Measurements from ENCODE around the gene TAS2R1.

TAS2R1 gene

GRCh38 chr5:9630251-9630650, at the start of gene TAS2R1:
TSS of gene TAS2R1 (minus strand) at chr5:9630351. CDS start at chr5:9630032, 319 bp downstream.
- DNase-seq = no peak

DNA sequence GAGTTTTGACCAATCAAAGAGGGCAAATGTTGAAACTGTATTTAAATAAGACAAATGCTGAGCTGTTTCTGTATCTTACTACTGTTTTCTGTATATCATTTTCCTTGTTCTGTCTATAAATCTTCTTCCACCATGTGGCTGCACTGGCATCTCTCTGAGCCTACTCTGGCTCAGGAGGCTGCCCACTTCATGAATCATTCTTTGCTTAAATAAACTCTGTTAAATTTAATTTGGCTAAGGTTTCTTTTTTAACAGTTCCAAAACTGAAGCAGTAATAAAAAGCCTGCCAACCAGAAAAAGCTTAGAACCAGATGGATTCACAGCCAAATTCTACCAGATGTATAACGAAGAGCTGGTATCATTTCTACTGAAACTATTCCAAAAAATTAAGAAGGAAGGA, 40.2 kb upstream of the TAS2R1 start:
- DNase-seq = no peak

DNA sequence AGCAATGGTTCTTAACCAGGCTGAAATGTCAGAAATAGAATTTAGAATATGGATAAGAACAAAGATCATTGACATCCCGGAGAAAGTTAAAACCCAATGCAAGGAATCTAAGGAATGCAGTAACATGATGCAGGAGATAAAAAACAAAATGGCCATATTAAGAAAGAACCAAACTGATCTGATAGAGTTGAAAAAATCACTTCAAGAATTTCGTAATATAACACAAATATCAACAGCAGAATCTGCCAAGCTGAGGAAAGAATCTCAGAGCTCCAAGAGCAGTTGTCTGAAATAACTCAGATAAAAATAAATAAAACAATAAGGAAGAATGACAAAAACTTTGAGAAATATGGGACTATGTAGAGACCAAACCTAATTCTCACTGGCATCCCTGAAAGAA, 37.8 kb upstream of the TAS2R1 start:
- DNase-seq = no peak

DNA sequence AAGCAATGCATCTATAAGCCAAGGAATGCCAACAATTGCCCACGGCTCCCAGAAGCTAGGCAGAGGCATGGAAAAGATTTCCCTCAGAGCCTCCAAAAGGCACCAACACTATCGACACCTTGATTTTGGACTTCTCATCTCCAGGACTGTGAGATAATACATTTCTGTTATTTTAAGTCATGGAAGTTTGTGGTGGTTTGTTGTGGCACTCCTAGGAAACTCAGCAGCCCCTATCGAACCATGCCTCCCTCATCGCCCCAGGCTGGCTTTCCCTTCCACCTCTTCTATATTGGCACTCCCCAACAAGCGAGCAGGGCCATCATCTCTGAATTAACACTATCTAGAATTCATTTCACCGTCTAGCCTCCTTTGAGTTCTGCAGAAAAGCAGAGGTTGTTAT, 33.7 kb upstream of the TAS2R1 start:
- DNase-seq = no peak

GRCh38 chr5:9661316-9662015, 31.3 kb upstream of the TAS2R1 start:
- no peak for DNase-seq

DNA sequence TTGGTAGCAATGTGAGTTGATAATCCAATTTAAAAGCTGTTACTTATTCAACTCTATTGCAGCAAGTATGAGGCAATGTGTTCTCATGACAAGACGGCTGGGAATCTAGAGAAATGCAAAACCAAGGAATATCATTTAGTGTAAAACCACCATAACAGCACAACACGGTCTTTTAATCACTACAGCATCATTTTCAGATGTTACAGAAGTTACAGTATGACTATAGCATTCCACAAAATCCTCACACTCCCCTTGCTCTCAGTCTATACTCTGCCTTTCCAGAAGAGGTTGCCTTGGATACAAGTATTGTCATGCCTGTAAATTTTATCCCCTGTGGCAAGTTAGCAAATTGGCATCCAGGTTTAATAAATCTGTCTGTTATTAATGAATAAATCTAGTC, 28.6 kb upstream of the TAS2R1 start:
- no peak for DNase-seq

DNA sequence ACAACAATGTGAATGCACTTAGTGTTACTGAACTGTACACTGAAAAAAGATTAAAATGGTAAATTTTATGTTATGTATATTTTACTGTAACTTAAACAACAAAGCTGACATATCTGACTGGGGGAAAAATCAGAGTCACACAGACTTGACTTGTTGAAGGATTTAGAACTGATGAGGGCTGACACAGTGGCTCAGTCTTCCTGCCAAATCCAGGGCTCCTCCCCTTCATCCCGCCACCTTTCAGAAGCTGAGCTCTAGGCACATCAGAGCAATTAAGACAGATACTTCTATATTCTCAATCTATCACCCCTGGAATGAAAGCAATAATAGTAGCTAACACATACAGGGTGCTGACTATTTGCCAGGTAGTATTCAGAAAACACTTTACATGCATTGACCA, 27.7 kb upstream of the TAS2R1 start:
- DNase-seq = no peak

GRCh38 chr5:9655641-9656040, 25.5 kb upstream of the TAS2R1 start:
- DNase-seq = no peak

GRCh38 chr5:9654886-9655285, 24.7 kb upstream of the TAS2R1 start:
- DNase-seq = no peak

DNA sequence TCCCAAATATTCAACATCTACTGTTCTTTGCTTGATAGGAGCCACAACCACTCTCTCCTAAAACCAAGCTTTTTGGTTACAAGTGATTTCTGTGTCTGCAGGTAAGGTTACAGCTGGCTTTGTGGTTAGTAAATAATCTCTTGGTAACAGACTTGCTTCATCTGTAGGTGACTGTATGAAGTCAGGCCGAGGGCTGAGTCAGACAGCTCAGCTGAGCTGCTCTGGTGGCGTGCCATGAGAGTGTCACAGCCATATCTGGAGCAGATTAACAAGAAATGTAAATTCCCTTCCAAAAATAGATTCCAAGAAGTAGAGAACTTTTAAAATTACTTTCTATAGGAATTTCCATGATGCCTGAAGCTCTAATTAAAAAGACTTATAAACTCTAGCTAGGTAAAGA, 23.7 kb upstream of the TAS2R1 start:
- DNase-seq = no peak

- DNase-seq = no peak
Measured at GRCh38 chr5:9653061-9653460, 22.9 kb upstream of the TAS2R1 start.

DNA sequence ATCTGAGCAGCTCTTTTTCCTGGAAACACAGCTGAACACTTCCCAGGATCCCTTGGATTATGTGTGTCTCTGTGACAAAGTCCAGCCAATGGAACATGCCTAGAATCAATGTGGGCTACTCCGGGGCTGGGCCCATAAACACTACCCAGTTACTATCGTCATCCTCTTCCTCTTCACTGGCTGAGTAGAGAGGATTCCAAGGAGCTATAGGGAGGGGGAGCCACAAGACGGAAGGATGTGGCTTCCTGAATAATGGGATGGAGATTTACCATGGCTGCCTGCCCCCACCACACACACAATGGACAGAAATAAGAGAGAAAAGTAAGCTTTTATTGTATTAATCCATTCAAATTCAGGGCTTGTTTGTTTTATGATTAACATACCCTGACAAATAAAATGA, 22.1 kb upstream of the TAS2R1 start:
- no peak for DNase-seq

- no peak for DNase-seq
Measured at GRCh38 chr5:9646843-9647242, 16.7 kb upstream of the TAS2R1 start.

DNA sequence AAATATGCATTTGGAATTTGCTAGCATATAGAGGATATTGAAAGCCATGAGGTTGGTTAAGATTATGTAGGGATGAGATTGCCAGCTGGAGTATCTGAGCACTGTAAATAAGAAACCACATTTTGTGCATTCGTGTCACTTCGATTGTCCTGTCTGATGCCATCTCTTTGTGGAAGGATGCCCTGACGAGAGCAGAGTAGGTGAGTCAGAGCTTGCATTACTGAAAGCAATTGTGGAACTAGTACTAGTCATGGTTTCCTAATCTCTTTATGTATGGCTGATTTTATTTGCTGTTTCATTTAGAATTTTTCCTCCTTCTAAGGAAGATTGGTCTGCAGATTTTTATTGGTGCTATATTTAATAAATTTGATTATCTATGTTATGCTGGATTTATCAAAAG, 14.5 kb upstream of the TAS2R1 start:
- no peak for DNase-seq

DNA sequence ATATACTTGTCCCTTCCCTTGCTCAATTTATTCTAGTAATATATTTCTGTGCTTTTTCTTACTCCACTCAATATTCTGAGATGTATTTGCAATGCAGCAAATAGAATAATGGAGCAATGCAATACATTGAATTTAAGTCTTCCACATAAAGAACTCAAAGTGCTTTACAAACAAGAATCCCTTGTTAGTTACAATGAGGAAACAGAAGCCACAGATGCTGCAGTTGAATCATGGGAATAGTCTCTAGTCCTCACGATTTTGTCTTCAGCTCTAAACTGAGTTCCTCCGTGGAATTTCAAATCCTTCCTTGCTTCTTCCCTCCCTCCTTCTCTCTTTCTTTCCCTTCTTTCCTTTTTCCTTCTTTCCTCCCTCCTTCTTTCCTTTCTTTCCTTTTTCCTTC, 12.5 kb upstream of the TAS2R1 start:
- DNase-seq = no peak

DNA sequence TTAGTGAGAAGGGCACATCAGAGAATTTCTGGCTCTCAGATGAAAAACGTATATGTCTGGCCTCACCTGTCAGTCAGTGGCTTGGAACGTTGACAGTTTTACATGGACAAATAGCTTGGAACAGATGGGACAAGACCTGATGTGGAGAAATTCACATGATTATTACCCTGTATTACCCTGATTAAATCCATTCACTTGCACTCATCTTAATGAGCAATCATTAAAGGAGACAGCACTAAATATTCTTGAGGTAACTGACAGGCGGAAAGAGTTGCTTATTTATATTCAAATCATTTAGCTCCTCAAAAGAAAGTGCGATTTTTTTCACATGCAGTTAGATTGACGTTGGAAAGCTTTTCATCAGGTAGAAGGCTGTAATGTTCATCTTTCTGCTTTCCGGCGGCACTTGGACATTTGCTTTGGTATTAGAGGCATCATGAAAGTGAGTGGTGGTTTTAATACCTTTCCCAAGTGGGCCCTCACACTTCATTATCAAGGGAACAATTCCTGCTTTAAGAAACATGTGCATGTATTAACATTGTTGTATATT, 11.7 kb upstream of the TAS2R1 start:
- DNase-seq = no peak

DNA sequence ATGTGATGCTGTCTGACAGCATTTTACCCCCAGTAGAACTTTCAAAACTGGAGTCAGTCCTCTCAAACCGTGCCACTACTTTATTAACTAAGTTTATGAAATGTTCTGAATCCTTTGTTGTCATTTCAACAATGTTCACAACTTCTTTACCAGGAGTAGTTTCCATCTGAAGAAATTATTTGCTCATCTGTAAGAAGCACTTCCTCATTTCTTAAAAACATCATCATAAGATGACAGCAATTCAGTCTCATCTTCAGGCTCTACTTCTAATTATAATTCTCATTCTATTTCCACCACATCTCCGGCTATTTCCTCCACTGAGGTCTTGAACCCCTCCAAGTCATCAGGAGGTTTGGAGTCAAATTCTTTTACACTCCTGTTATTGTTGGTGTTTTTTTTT, 2.3 kb upstream of the TAS2R1 start:
- DNase-seq = no peak

DNA sequence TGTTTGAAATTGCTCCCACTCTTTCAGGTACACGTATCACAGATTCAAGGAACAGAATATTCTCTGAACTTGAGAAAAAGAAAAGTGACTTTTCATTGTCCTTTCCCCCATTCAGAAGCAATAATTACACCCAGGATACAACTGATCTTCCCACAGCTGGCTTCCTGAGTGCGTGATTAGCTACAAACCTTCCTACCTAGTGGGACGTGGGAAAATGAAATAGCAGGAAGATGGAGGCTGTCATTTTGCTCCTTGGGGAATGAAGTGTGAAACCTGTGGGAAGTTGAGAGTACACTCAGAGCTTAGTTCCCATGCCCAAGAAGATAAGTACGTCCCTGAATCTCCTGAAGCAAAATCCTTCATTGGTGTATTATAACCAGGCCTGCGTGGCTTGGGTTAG, 2.6 kb downstream of the TAS2R1 start:
- DNase-seq = no peak

DNA sequence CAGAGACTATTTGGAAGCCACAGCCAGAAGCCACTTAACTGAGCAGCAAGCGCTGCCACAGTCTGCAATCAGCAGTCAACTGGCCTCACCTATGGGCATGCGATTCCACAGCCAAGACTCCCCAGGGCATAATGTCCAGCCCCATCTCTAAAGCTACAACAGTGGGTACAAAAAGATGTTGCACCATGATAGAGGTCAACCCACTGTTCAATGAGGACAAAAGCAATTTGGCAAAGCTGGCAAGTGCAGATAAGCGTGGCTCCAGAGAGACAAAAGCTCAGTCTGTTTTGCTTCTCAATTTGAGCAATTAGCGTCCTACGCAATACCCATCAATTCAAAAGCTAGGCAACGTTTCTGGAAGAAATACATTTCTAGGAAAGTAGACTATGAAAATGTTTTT, 3.2 kb downstream of the TAS2R1 start:
- DNase-seq = no peak

DNA sequence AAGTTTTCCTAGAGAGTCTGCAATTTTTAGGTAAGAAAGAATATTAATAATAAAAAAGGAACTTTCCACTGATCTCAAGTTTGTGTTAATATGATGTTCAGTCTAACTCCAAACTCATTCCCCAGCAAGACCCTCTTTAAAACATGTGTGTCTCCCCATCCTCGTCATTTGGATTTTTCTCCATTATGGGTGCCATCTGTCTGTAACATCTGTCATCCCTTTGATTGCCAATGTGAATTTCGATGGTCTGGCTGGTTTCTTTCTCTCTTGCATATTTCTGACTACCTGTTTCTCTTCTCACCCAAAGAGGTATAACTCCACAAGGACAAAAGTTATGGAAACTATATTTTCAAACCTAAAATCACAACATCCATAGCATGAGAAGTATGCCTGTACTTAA, 4.4 kb downstream of the TAS2R1 start:
- DNase-seq = no peak

DNA sequence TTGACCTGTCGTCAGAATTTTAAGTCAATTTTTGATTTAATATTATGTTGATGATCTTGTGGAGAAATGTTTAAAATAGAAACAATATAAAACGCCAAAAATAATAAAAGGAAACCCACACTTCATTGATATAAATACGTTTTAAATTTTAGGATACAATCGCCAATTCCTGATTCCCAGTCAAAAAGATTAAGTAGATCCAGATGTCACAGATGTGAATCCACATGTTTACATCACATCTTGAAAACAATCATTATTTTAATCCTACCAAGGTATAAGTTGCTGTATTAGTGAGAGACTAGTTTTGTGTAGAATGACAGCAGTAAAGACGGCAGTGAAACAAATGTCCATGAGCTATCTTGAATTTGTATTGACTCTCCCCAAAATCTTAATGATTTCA, 4.9 kb downstream of the TAS2R1 start:
- no peak for DNase-seq

DNA sequence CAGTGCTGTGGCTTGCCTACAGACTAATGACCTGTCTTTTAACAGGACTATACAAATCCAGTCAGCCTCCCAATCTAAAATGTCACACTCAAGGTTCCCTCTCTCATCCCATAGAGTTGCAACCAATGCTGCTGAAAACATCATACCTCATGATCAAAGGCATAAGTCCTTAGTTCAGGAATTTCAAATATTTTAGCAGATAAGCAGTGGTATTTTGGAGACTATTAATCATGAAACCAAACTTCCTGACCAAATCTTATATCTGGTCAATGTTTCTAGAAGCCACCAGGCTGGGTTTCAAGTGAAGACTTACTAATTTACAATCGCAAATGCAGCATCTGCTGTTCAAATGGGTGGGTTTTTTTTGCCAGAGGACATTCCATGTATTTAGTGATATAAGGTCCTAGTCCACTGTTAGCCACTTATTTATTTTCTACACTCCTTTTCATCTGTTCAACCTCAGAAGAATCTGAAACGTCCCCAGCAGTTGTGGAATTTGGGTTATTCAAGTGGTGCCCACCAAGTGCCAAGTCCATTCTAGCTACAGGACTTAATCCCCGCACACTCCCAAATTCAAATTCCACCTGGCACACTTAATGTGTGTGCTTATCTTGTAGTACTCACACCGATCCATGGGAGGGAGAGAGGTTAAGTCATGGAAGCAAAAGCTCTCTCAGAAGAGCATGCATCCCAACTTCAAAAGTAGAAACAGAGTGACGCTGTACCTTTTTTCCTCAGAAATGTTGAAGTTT, 5.8 kb downstream of the TAS2R1 start:
- DNase-seq = no peak

DNA sequence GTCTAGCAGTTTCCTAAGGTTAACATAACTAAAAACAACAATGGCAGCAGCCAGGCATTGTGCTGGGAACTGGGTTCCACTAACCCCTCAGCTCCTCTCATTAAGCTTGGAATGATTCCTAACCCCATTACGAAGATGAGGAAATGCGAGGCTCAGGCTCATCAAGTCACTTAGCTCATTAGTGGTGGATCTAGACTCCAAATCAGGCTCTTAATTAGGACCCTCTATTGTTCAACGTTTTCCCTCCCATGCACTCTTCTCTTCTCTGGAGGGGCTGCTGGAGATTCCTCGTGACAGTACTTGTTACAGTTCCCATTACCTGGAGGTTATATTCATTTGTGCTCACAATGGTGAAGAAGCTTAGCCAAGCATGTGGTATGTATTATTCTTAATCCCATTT, 6.5 kb downstream of the TAS2R1 start:
- no peak for DNase-seq

DNA sequence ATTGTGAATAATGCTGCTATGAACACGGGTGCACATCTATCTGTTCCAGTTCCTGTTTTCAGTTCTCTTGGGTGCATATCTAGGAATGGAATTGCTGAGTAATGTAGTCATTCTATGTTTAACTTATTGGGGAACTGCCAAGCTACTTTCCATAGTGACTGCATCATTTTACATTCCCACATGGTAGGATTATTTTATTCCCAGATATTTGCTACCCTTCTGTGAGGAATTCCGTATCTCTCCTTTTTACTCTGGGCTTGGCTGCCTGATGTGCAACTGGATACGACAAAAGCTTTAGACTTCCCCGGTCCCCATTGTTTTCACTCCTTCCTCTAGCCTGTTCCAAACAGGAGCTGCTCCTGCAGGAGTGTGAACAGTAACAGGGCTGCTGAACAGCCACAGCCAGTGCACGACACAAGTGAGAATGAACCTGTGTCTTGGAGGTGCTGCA, 7.2 kb downstream of the TAS2R1 start:
- no peak for DNase-seq

All from NCI-H2081 (cell line).